GM19025 (cell line): Measurements from ENCODE around the gene FUCA1.
"Not testable (repeated sequence)": the region's sequence is repeated elsewhere in the genome, so short reads cannot be mapped to it uniquely, and the experiment has no call there.

Source experiments
- ATAC-seq: cut with Tn5 transposase; IDR thresholded peaks from one replicate; pipeline ENCODE4 v1.9.1; 2021; ENCODE audit warnings: mild to moderate bottlenecking, low read depth, moderate library complexity; ENCODE audit not compliant: unreplicated experiment

Gene FUCA1

GRCh38 chr1:23804183-23804835, 63.8 kb downstream of the FUCA1 start:
- ATAC-seq: no peak

DNA sequence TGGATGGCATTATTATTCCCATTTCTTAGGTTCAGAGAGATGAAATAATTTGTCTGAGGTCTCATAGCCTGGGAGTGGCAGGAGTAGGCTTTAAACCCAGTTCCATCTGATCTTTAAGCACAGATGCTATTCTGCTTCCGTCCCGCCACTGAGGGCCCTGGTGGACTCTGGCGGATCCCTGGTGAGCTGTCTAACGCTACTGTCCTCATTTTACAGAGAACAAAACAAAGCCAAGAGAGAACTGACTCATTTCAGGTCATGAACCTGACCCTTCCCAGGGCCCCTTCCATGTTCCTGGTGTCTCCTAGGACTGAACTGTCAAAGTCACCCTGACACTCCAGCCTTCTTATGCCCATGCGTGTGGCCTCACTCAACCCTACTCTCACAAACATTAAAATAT, 64.4 kb downstream of the FUCA1 start:
- no peak for ATAC-seq

GRCh38 chr1:23802809-23803342, 65.2 kb downstream of the FUCA1 start:
- not testable (repeated sequence) for ATAC-seq

DNA sequence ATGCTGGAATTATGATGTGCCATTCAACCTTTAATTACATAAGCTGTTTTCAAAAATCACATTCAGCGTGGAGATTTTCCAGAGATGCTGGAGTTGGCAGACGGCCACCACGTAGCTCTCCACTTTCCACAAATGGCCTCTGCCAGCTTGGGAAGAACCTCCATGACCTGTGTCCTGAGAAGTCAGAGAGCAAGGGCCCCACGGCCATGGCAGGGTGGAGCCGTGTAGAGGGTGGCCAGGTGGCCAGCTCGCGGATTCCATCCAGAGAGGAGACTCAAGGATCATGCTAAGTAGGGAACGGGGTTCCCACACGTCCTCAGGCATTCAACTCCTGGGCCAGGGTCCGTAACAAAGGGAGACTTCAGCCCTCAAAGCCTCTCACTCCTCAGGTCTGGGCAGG, 66.2 kb downstream of the FUCA1 start:
- no peak for ATAC-seq

- ATAC-seq: no peak
Measured at GRCh38 chr1:23801338-23801748, 66.7 kb downstream of the FUCA1 start.

GRCh38 chr1:23800400-23801337, 67.4 kb downstream of the FUCA1 start, which contains the start of gene GALE:
Gene GALE (minus strand): TSS chr1:23800754. CDS start chr1:23799007, 1,747 bp downstream.
- peak; percentile 80 for ATAC-seq

GRCh38 chr1:23799570-23800399, 68.3 kb downstream of the FUCA1 start:
- no peak for ATAC-seq

DNA sequence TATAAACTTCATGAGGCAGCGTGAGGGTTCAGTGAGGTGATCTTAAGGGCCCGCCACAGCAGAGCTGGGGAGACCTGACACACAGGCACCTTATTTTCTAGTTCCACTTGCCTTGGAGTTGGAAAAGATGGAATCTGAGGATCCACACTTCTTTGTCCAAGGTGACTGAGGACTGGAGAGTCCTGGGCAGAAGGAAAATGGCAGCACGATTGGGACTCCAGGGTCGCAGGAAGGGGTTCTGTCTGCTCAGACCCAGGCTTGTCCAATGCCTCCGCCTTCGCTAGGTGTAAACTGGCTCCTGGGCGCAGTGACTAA, 68.9 kb downstream of the FUCA1 start:
- ATAC-seq: no peak

- no peak for ATAC-seq
Measured at GRCh38 chr1:23798662-23799142, 69.4 kb downstream of the FUCA1 start.

GRCh38 chr1:23797478-23798448, 70.3 kb downstream of the FUCA1 start:
- no peak for ATAC-seq

- ATAC-seq: no peak
Measured at GRCh38 chr1:23796466-23797271, 71.4 kb downstream of the FUCA1 start.

DNA sequence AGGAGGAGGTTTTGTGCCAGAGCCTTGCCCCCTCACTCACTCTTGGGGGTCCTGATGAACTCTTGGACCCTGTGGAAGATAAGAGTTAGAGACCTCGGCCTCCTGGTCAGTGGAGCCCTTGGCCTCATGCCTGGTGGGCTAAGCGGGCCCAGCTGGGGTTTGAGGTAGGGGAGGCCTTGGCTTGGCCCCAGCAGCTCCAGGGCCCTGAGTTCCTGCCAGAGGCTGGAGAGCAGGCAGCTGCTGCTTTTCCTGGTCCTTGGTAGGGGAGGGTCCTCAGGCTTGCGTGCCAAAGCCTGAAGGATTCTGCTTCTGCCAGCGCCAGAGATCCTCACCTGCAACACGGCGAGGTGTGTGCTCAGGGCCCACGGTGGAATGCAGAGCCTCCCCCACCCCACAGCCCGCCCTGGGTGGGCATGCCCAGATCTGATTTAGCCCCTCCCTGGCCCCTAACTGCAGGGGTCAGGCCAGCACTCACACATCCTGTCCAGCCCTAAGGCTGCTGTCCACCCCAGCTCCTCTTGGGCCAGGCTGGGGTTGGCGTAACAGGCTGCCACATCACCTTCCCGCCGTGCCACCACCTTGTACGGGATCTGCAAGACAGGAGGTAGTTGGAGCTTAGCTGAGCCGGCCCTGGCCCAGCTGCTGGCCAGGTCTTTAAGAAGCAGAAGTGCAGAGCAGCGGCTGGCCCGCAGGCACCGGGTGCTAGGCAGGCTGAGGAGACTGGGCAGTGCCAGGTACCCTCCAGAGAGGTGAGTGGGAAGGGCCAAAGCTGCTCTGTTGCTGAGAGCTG, 72.2 kb downstream of the FUCA1 start:
- no peak for ATAC-seq
